GM21447 (cell line): Measurements from ENCODE around the gene FNDC7.
"Not testable (repeated sequence)": the region's sequence is repeated elsewhere in the genome, so short reads cannot be mapped to it uniquely, and the experiment has no call there.

Source experiments
- ATAC-seq: cut with Tn5 transposase; IDR thresholded peaks from one replicate; pipeline ENCODE4 v1.9.1; 2021; ENCODE audit not compliant: unreplicated experiment

FNDC7 gene

DNA sequence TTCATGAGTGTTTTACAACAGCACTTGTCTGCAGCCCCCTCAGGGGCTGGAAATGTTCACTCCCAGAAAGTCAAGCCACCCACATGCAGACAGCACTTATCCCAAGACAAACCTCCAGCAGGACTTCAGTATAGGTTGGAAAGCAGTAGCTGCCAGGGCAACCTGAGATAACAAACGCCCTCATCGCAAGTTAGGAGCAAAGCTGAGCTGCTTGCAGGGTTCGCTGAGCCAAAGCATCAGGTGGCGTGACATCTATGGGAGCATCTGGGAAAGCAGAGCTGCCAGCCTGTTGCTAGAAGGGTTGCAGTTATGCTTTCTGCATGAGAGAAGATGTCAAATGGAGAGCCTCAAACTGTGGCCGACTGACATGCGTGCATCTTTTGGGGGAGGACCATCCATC is 29.5 kb downstream of the FNDC7 start:
- no peak for ATAC-seq

- ATAC-seq, result no peak
These were observed 33.3 kb downstream of the FNDC7 start for GRCh38 chr1:108745980-108746381.

- ATAC-seq, result peak; percentile 88
These were observed 33.9 kb downstream of the FNDC7 start, which contains the start of gene STXBP3 for GRCh38 chr1:108746382-108747170. Gene STXBP3 (plus strand): TSS chr1:108746674. CDS start chr1:108746738, 64 bp downstream.

GRCh38 chr1:108747171-108747850 is 34.6 kb downstream of the FNDC7 start:
- peak; percentile 35 for ATAC-seq

DNA sequence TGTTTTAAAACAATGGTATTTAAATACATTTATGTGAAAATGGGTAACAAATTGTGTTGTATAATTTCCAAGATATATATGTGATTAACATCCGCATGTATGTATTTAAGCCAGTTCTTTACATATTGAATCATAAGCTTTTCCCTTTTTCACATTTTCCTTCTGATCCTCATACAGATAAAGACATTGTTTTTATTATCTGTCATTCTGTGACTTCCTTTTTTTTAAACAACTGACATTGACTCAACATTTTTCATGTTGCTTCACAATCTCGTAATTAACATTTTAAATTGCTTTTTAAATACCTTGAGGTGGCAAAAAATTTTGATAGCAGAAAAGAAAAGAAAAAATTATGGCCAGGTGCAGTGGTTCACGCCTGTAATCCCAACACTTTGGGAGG is 35.2 kb downstream of the FNDC7 start:
- ATAC-seq, result no peak

- no peak for ATAC-seq
These were observed 36.4 kb downstream of the FNDC7 start for GRCh38 chr1:108749081-108749480.

- ATAC-seq, result no peak
These were observed 37.9 kb downstream of the FNDC7 start for GRCh38 chr1:108750476-108751181.

DNA sequence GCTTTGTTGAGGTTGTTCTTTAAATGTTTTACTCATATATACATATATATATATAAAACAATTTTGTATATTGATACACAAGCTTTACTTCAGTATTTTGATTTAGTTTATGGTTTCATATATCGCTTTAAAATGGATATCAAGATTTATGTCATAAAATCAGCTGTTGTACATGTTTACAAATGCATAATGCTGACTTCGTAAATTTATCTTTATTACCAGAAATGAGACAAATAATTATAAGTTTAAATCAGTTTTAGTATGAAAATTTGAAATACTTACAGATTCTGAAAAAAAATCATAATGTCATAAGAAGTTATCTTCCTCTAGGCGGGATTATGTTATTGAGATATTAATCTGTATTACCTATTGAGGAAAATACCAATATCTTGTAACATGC is 40.7 kb downstream of the FNDC7 start:
- ATAC-seq, result no peak

GRCh38 chr1:108758796-108759195 is 46.1 kb downstream of the FNDC7 start:
- no peak for ATAC-seq

DNA sequence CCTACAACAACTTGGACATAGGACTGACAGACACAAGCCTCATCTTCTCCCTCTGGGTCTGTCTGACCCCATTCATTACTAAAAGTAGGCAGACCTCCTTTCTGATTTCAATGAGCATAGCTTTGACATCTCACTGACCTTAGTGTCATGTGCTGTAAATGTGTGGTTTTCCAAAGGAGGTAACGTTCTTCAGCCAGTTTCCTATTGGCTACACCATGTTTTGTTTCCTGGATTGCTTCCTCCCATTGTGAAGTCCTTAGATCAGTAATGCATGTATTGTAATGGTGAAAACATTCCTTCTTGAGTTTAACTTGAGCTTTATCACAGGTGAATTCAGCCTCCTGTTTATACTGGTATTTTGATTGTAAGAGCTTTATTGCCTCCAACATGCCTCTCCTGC is 54.4 kb downstream of the FNDC7 start:
- no peak for ATAC-seq

- no peak for ATAC-seq
These were observed 55.0 kb downstream of the FNDC7 start for GRCh38 chr1:108767708-108768107.

DNA sequence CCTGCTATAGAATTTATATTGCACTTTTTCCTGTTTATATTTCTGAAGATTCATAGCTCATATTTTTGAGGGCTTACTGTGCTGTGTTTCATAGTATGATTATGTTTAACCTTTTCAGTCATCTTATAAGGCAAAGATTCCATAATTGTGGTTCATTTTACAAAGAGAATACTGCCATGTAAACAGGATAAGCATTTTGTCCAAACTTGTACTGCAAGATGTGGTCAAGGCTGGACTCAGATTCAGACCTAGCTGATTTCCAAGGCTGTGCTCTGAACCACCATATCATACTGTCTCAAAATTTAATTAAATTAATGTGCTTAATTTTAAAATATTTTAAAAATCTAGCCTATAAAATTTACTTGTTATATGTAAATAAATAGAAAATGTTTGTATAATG is 65.1 kb downstream of the FNDC7 start:
- ATAC-seq, result no peak

- no peak for ATAC-seq
These were observed 66.7 kb downstream of the FNDC7 start for GRCh38 chr1:108779455-108779854.

- ATAC-seq, result no peak
These were observed 68.3 kb downstream of the FNDC7 start for GRCh38 chr1:108780937-108781574.

- ATAC-seq, result not testable (repeated sequence)
These were observed 68.9 kb downstream of the FNDC7 start for GRCh38 chr1:108781575-108781944.

- ATAC-seq, result no peak
These were observed 72.6 kb downstream of the FNDC7 start for GRCh38 chr1:108785264-108785663.

DNA sequence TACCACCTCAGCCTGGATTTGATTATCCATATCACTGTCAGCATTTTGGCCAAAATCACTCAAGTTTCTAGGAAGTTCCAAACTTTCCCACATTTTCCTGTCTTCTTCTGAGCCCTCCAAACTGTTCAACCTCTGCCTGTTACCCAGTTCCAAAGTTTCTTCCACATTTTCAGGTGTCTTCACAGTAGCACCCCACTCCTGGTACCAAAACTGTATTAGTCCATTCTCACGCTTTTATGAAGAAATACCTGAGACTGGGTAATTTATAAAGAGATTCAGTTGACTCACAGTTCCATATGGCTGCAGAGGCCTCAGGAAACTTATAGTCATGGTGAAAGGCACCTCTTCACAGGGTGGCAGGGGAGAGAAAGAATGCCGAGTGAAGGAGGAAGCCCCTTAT is 73.2 kb downstream of the FNDC7 start:
- no peak for ATAC-seq

GRCh38 chr1:108791790-108792189 is 79.1 kb downstream of the FNDC7 start:
- ATAC-seq, result no peak
